PC-3 (cell line): ENCODE measurements around the gene DDX54. TPM values are rescaled to one million over a fixed set of nuclear protein-coding genes. Genes with fewer than 3 reads are reported as not detected.

Experiments used
- ATAC-seq: fragments of 200-7000 bp; cut with Tn5 transposase; 2 replicates; pipeline ENCODE4 v1.9.1; 2020; ENCODE audit warnings: mild to moderate bottlenecking, moderate library complexity
- BruUV-seq: library from RNA; stranded (reverse); fragments of 400-500 nt; replicated peaks from 2 replicates; lab custom pipeline; 2021; lab: Mats Ljungman, UMichigan
- CTCF ChIA-PET: fragments of 300-600 bp; sonication (Branson Sonifier 250); formaldehyde crosslinking; loops from one replicate; lab custom pipeline; 2022; ENCODE audit warnings: antibody characterized with exemption; lab: Charles Lee
- POLR2A ChIA-PET: fragments of 300-600 bp; sonication (Branson Sonifier 250); formaldehyde crosslinking; loops from one replicate; lab custom pipeline; 2022; ENCODE audit warnings: antibody characterized with exemption; ENCODE audit not compliant: unreplicated experiment; lab: Charles Lee
- DNase-seq: peaks from one replicate; pipeline ENCODE4 v3.0.0-alpha.2; 2015
- H2AFZ ChIP-seq: fragments of 300-600 bp; sonication (generic); 2 replicates; pipeline ENCODE4 v1.6.0; 2016; ENCODE audit warnings: antibody characterized with exemption, low read length
- H3F3A ChIP-seq: fragments of 300-600 bp; sonication (generic); one replicate; pipeline ENCODE4 v1.6.0; 2017; ENCODE audit warnings: antibody characterized with exemption, low read length, control low read depth, mild to moderate bottlenecking; ENCODE audit not compliant: unreplicated experiment
- H3K27ac ChIP-seq: fragments of 300-600 bp; sonication (generic); 2 replicates; pipeline ENCODE4 v1.5.1; 2016; ENCODE audit warnings: mild to moderate bottlenecking, low read length
- H3K27me3 ChIP-seq: fragments of 300-600 bp; sonication (generic); 2 replicates; pipeline ENCODE4 v1.6.1; 2016; ENCODE audit warnings: low read length, mixed read lengths
- H3K36me3 ChIP-seq: fragments of 300-600 bp; sonication (generic); 2 replicates; pipeline ENCODE4 v1.6.1; 2016; ENCODE audit warnings: low read depth, mixed run types, low read length, mixed read lengths
- H3K4me1 ChIP-seq: fragments of 300-600 bp; sonication (generic); 2 replicates; pipeline ENCODE4 v1.5.1; 2016; ENCODE audit warnings: low read length; ENCODE audit not compliant: insufficient read depth
- H3K4me2 ChIP-seq: fragments of 300-600 bp; sonication (generic); 2 replicates; pipeline ENCODE4 v1.6.0; 2016; ENCODE audit warnings: low read length
- H3K4me3 ChIP-seq: fragments of 300-600 bp; sonication (generic); 2 replicates; pipeline ENCODE4 v1.5.1; 2016; ENCODE audit warnings: mild to moderate bottlenecking, low read length, mixed read lengths
- H3K79me2 ChIP-seq: fragments of 300-600 bp; sonication (generic); 2 replicates; pipeline ENCODE4 v1.6.1; 2017; ENCODE audit warnings: low read length, mixed read lengths
- H3K9ac ChIP-seq: fragments of 300-600 bp; sonication (generic); 2 replicates; pipeline ENCODE4 v1.6.0; 2016; ENCODE audit warnings: mild to moderate bottlenecking, low read length
- H3K9me2 ChIP-seq: fragments of 300-600 bp; sonication (generic); replicated peaks from 2 replicates; pipeline ENCODE4 v1.6.1; 2016; ENCODE audit warnings: mixed run types, low read length, mixed read lengths
- H3K9me3 ChIP-seq: fragments of 300-600 bp; sonication (generic); 2 replicates; pipeline ENCODE4 v1.6.1; 2016; ENCODE audit warnings: low read length, mixed read lengths
- H4K20me1 ChIP-seq: fragments of 300-600 bp; sonication (generic); 2 replicates; pipeline ENCODE4 v1.6.1; 2016; ENCODE audit warnings: low read length, mixed read lengths
- EZH2 ChIP-seq: fragments of 300-600 bp; sonication (generic); IDR thresholded peaks from one replicate; pipeline ENCODE4 v1.6.1; 2017; ENCODE audit warnings: antibody characterized with exemption, mild to moderate bottlenecking, low read length; ENCODE audit not compliant: unreplicated experiment
- EZH2phosphoT487 ChIP-seq: fragments of 300-600 bp; sonication (generic); IDR thresholded peaks from 2 replicates; pipeline ENCODE4 v1.6.1; 2018; ENCODE audit warnings: mild to moderate bottlenecking, antibody characterized with exemption, low read length, borderline replicate concordance
- intact Hi-C: fragments of 100-400 bp; cut with micrococcal nuclease; formaldehyde crosslinking; loops from 2 replicates; pipeline ENCODE4 v1.9.0; 2023
- total RNA-seq: library from RNA; depleted of rRNA; stranded (reverse); fragments of >200 nt; gene quantifications from 2 replicates; pipeline ENCODE4 v1.2.3, GENCODE V29; 2014
- TF ChIP-seq, protein P1 (sequence below): fragments of 300-600 bp; sonication (generic); conservative IDR thresholded peaks from 2 replicates; pipeline ENCODE4 v1.5.1; 2017; ENCODE audit warnings: antibody characterized with exemption, low read depth, mild to moderate bottlenecking, low read length

The DDX54 gene
- total RNA-seq, 1 experiment from 2014 or later = 158 TPM

DNA sequence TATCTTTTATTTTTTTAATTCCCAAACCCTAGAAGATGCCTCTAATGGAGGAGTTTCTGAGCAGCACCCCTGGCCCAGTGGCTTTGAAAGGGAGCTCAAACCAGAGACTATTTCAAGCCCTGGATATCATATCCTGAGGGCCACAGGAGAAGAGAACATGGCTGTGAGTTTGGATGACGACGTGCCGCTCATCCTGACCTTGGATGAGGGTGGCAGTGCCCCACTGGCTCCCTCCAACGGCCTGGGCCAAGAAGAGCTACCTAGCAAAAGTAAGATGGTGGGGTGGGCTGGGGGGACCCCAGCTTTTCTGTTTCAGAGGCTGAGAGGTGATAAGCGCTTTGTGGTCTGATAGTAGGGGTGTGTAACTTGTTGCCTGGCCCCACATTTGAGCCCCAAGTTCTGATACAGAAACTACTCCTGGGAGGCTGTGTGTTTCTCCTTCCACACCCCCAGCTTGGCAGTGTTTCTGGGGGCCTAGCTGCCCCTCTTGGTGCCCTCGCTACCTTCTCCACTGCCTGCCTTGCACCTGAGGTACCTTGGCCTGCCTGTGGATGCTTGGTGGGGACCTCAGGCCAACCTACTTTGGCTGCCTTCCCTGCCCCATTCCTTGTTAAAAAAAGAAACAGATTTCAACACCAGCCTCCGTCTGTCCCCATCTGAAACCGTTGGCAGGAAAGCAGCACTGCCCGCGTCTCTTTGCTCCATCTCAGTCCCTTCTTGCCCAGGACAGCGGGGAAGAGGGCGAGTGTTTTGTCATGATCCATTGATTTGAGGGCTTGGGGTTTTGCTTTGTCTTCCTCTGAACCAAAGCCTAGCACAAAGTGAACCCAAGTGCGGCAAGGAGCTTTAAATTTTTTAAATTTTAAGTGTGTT, 41.7 kb upstream of the DDX54 start:
- peaks cover 10% of the 10 kb centered on the region for H3K36me3 ChIP-seq
- H3K27ac ChIP-seq = no peak overlapping the region
- CTCF ChIA-PET = no interaction called here
- peaks cover 21% of the 10 kb centered on the region for H3K4me1 ChIP-seq
- no peak overlapping the region for H3K4me3 ChIP-seq
- H3K9me3 ChIP-seq = no peaks in the 10 kb centered on the region
- no peak for DNase-seq
- no peaks in the 10 kb centered on the region for H3K9me2 ChIP-seq
- no peak overlapping the region for H2AFZ ChIP-seq
- H3K79me2 ChIP-seq = peaks cover 12% of the 10 kb centered on the region
- no peak for ATAC-seq
- H3F3A ChIP-seq = peaks cover 4% of the 10 kb centered on the region
- BruUV-seq = no TSS peak
- POLR2A ChIA-PET = no interaction called here
- no peak overlapping the region for H3K9ac ChIP-seq
- TF ChIP-seq EZH2 (no peak), EZH2phosphoT487 (no peak)
- TF ChIP-seq, protein P1, sequence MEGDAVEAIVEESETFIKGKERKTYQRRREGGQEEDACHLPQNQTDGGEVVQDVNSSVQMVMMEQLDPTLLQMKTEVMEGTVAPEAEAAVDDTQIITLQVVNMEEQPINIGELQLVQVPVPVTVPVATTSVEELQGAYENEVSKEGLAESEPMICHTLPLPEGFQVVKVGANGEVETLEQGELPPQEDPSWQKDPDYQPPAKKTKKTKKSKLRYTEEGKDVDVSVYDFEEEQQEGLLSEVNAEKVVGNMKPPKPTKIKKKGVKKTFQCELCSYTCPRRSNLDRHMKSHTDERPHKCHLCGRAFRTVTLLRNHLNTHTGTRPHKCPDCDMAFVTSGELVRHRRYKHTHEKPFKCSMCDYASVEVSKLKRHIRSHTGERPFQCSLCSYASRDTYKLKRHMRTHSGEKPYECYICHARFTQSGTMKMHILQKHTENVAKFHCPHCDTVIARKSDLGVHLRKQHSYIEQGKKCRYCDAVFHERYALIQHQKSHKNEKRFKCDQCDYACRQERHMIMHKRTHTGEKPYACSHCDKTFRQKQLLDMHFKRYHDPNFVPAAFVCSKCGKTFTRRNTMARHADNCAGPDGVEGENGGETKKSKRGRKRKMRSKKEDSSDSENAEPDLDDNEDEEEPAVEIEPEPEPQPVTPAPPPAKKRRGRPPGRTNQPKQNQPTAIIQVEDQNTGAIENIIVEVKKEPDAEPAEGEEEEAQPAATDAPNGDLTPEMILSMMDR = no peak
- intact Hi-C loops = no loop called here
- no peak overlapping the region for H3K4me2 ChIP-seq
- no peaks in the 10 kb centered on the region for H3K27me3 ChIP-seq
- no peaks in the 10 kb centered on the region for H4K20me1 ChIP-seq

DNA sequence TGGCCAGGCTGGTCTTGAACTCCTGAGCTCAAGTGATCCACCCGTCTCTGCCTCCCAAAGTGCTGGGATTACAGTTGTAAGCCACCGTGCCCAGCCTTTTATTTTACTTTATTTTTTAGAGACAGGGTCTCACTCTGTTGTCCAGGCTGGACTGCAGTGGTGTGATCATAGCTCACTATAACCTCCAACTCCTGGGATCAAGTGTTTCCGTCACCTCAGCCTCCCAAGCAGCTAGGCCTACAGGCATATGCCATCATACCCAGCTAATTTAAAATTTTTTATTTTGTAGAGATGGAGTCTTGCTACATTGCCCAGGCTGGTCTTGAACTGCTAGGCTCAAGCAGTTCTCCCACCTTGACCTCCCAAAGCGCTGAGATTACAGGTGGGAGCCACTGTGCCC, 39.7 kb upstream of the DDX54 start:
- H4K20me1 ChIP-seq = no peaks in the 10 kb centered on the region
- CTCF ChIA-PET = no interaction called here
- H3F3A ChIP-seq = peaks cover 4% of the 10 kb centered on the region
- H3K27me3 ChIP-seq = no peaks in the 10 kb centered on the region
- H3K4me1 ChIP-seq = peaks cover 27% of the 10 kb centered on the region
- H3K36me3 ChIP-seq = no peaks in the 10 kb centered on the region
- TF ChIP-seq EZH2 (no peak), EZH2phosphoT487 (no peak)
- TF ChIP-seq, protein P1 = no peak
- no peaks in the 10 kb centered on the region for H3K9me2 ChIP-seq
- no peak overlapping the region for H3K4me2 ChIP-seq
- H2AFZ ChIP-seq = no peak overlapping the region
- POLR2A ChIA-PET = no interaction called here
- peaks cover 18% of the 10 kb centered on the region for H3K79me2 ChIP-seq
- H3K9me3 ChIP-seq = no peaks in the 10 kb centered on the region
- intact Hi-C loops = no loop called here
- no peak for DNase-seq
- ATAC-seq = no peak
- H3K4me3 ChIP-seq = no peak overlapping the region
- H3K27ac ChIP-seq = no peak overlapping the region
- no peak overlapping the region for H3K9ac ChIP-seq
- BruUV-seq = no TSS peak
